ENCODE results near the gene ATG2A.

The ATG2A gene

GRCh38 chr11:64916775-64917662 lies at the start of gene ATG2A:
ATG2A (minus strand) TSS chr11:64917209; CDS start chr11:64917135, 74 bp downstream.
- DNase-seq (ENCODE audit: low read depth in 2 of 2): peak; percentile 97 to 98

GRCh38 chr11:64963072-64963631 lies 46.1 kb upstream of the ATG2A start:
- no peak for DNase-seq (ENCODE audit: low read depth in 2 of 2)

- DNase-seq (ENCODE audit: low read depth in 2 of 2): no peak
These were observed 43.7 kb upstream of the ATG2A start for GRCh38 chr11:64960719-64961118.

GRCh38 chr11:64959498-64959897 lies 42.5 kb upstream of the ATG2A start:
- no peak for DNase-seq (ENCODE audit: low read depth in 2 of 2)

GRCh38 chr11:64954201-64954600 lies 37.2 kb upstream of the ATG2A start:
- DNase-seq (ENCODE audit: low read depth in 2 of 2): no peak

- no peak for DNase-seq (ENCODE audit: low read depth in 2 of 2)
These were observed 34.5 kb upstream of the ATG2A start for GRCh38 chr11:64951529-64951928.

GRCh38 chr11:64947208-64947814 lies 30.3 kb upstream of the ATG2A start:
- no peak for DNase-seq (ENCODE audit: low read depth in 2 of 2)

GRCh38 chr11:64936539-64936938 lies 19.5 kb upstream of the ATG2A start:
- DNase-seq (ENCODE audit: low read depth in 2 of 2): no peak

- no peak for DNase-seq (ENCODE audit: low read depth in 2 of 2)
These were observed 18.5 kb upstream of the ATG2A start, which contains the start of gene GPHA2 for GRCh38 chr11:64935359-64936081. GPHA2 (minus strand) TSS chr11:64935893; CDS start chr11:64935460, 433 bp downstream.

- DNase-seq (ENCODE audit: low read depth in 2 of 2): no peak
These were observed 17.8 kb upstream of the ATG2A start for GRCh38 chr11:64934682-64935358.

- no peak for DNase-seq (ENCODE audit: low read depth in 2 of 2)
These were observed 17.1 kb upstream of the ATG2A start for GRCh38 chr11:64933935-64934681.

GRCh38 chr11:64933213-64933934 lies 16.4 kb upstream of the ATG2A start:
- DNase-seq (ENCODE audit: low read depth in 2 of 2): no peak

GRCh38 chr11:64932324-64932723 lies 15.3 kb upstream of the ATG2A start:
- DNase-seq (ENCODE audit: low read depth in 2 of 2): no peak

GRCh38 chr11:64931290-64931689 lies 14.3 kb upstream of the ATG2A start:
- no peak for DNase-seq (ENCODE audit: low read depth in 2 of 2)

- no peak for DNase-seq (ENCODE audit: low read depth in 2 of 2)
These were observed 13.3 kb upstream of the ATG2A start for GRCh38 chr11:64930340-64930739.

GRCh38 chr11:64929625-64930024 lies 12.6 kb upstream of the ATG2A start:
- no peak for DNase-seq (ENCODE audit: low read depth in 2 of 2)

- DNase-seq (ENCODE audit: low read depth in 2 of 2): no peak
These were observed 11.9 kb upstream of the ATG2A start for GRCh38 chr11:64928957-64929356.

- DNase-seq (ENCODE audit: low read depth in 2 of 2): no peak
These were observed 9.7 kb upstream of the ATG2A start for GRCh38 chr11:64926689-64927088.

GRCh38 chr11:64925536-64926436 lies 8.8 kb upstream of the ATG2A start:
- no peak for DNase-seq (ENCODE audit: low read depth in 2 of 2)

Data from stimulated activated CD8-positive, alpha-beta memory T cell treated with anti-CD3 and anti-CD28 coated beads, Interleukin-7, amount 100 ng/mL, for 4 hours (primary cell).